OCI-LY7 (cell line): ENCODE results near the gene NSG1. TPM values are rescaled to one million over a fixed set of nuclear protein-coding genes. Genes with fewer than 3 reads are reported as not detected.

ENCODE experiments used
- BruUV-seq: library from RNA; stranded (reverse); fragments of 400-500 nt; replicated peaks from 2 replicates; lab custom pipeline; 2021; lab: Mats Ljungman, UMichigan
- CTCF ChIA-PET: fragments of 300-600 bp; sonication (Branson Sonifier 250); formaldehyde crosslinking; loops from one replicate; lab custom pipeline; 2022; ENCODE audit warnings: antibody characterized with exemption; ENCODE audit not compliant: unreplicated experiment; lab: Charles Lee
- POLR2A ChIA-PET: fragments of 300-600 bp; sonication (Branson Sonifier 250); formaldehyde crosslinking; loops from one replicate; lab custom pipeline; 2022; ENCODE audit warnings: antibody characterized with exemption; lab: Charles Lee
- DNase-seq: peaks from one replicate; pipeline ENCODE4 v3.0.0-alpha.2; 2015; ENCODE audit warnings: low spot score
- H2AFZ ChIP-seq: fragments of 200-600 bp; sonication (generic), shearing (Covaris generic); 2 replicates; pipeline ENCODE4 v1.6.1; 2014; ENCODE audit warnings: mild to moderate bottlenecking, antibody characterized with exemption, low read length, moderate library complexity
- H3K27ac ChIP-seq: fragments of 200-600 bp; sonication (generic); 2 replicates; pipeline ENCODE4 v1.5.1; 2014; ENCODE audit warnings: mixed run types, low read depth, mild to moderate bottlenecking, moderate library complexity, low read length, inconsistent platforms; ENCODE audit not compliant: poor library complexity, severe bottlenecking
- H3K36me3 ChIP-seq: fragments of 200-600 bp; sonication (generic); 2 replicates; pipeline ENCODE4 v1.6.1; 2014; ENCODE audit warnings: mild to moderate bottlenecking, antibody characterized with exemption, low read length, moderate library complexity, mixed read lengths; ENCODE audit not compliant: insufficient read depth
- H3K4me1 ChIP-seq: fragments of 200-600 bp; sonication (generic); 2 replicates; pipeline ENCODE4 v1.5.1; 2014; ENCODE audit warnings: mild to moderate bottlenecking, low read length; ENCODE audit not compliant: insufficient read depth, poor library complexity, severe bottlenecking
- H3K4me2 ChIP-seq: fragments of 200-600 bp; sonication (generic); 2 replicates; pipeline ENCODE4 v1.6.1; 2014; ENCODE audit warnings: mild to moderate bottlenecking, low read length
- H3K4me3 ChIP-seq: fragments of 200-600 bp; sonication (generic); 2 replicates; pipeline ENCODE4 v1.5.1; 2014; ENCODE audit warnings: mild to moderate bottlenecking, low read depth, low read length; ENCODE audit not compliant: poor library complexity, severe bottlenecking
- H3K79me2 ChIP-seq: fragments of 200-600 bp; sonication (generic); 2 replicates; pipeline ENCODE4 v1.6.1; 2016; ENCODE audit warnings: low read depth, mild to moderate bottlenecking, low read length, moderate library complexity, mixed read lengths; ENCODE audit not compliant: insufficient read depth
- H3K9me2 ChIP-seq: fragments of 200-600 bp; sonication (generic); 2 replicates; pipeline ENCODE4 v1.6.1; 2016; ENCODE audit warnings: mild to moderate bottlenecking, low read length, mixed read lengths; ENCODE audit not compliant: insufficient read depth
- H3K9me3 ChIP-seq: fragments of 200-600 bp; sonication (generic); 2 replicates; pipeline ENCODE4 v1.6.1; 2014; ENCODE audit warnings: mild to moderate bottlenecking, mixed run types, low read length, mixed read lengths
- H4K20me1 ChIP-seq: fragments of 200-600 bp; sonication (generic); 2 replicates; pipeline ENCODE4 v1.6.1; 2014; ENCODE audit warnings: mild to moderate bottlenecking, antibody characterized with exemption, low read length, moderate library complexity, mixed read lengths; ENCODE audit not compliant: insufficient read depth
- EZH2phosphoT487 ChIP-seq: fragments of 200-600 bp; sonication (generic); IDR thresholded peaks from 2 replicates; pipeline ENCODE4 v1.6.1; 2018; ENCODE audit warnings: low read depth, borderline replicate concordance, mild to moderate bottlenecking, mixed run types, antibody characterized with exemption, low read length, moderate library complexity, mixed read lengths
- intact Hi-C: fragments of 100-400 bp; cut with micrococcal nuclease; formaldehyde crosslinking; loops from one replicate; pipeline ENCODE4 v1.10.0; 2022; ENCODE audit not compliant: unreplicated experiment
- total RNA-seq, 2 experiments: library from RNA; depleted of rRNA in 1 of 2; stranded (reverse); fragments of >200 nt in 1 of 2; shearing (Covaris generic) in 1 of 2; gene quantifications; 2 replicates each; pipeline ENCODE4 v1.2.3, GENCODE V29; 2014 to 2022
- TF ChIP-seq, protein P1 (sequence below): fragments of 200-600 bp; sonication (generic); conservative IDR thresholded peaks from 2 replicates; pipeline ENCODE4 v1.5.1; 2014; ENCODE audit warnings: mild to moderate bottlenecking, antibody characterized with exemption, low read length, moderate library complexity, mixed read lengths

The NSG1 gene
- total RNA-seq, 2 experiments from 2014 or later = 35.5 to 38.8 TPM

DNA sequence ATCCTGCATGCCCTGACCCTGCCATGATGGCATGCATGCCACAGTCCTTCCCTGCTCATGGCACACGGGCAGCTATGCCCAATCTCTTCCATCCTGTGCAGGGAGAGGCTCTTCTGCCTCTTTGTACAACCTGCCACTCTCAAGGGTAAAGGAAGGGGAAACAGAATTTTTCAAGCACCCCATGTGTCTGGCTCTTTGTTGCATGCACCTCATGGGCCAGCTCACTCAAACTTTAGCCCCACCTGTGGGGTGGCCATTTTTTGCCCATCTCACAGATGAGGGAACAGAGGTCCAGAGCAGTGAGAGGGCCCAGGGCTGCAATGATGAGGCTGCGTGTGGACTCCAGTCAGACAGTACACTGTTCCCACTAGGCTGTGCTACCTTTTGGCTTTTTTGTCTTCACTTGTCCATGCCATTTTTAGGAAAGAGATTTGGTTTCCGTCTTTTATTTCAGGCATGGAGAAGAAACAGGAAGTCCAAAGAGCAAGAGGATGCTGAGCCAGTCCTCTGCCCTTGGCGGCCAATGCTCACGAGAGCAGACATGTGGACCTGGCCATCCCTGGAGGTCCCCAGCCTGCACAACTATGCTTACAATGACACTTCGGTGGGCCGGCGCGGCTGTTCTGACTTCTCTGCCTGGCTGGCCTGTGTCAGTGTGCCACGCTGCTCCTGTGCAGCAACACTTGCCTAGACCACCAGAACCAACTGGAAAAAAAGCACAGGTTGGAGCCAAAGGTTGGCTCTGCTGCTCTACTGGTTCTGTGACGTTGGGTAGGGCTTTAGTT is 45.6 kb downstream of the NSG1 start:
- Histone ChIP-seq H4K20me1 (0 out of 2 replicates have a peak, but pooled peaks cover 4% of the 10 kb centered on the region), H3K27ac (no peak overlapping the region), H3K4me2 (no peak overlapping the region), H3K9me2 (no peaks in the 10 kb centered on the region), H3K36me3 (peaks cover 30% of the 10 kb centered on the region), H3K4me1 (peaks cover 25% of the 10 kb centered on the region), H2AFZ (no peak overlapping the region), H3K79me2 (no peaks in the 10 kb centered on the region), H3K9me3 (no peaks in the 10 kb centered on the region), H3K4me3 (no peak overlapping the region)
- no TSS peak for BruUV-seq
- intact Hi-C loops = no loop called here
- TF ChIP-seq EZH2phosphoT487 = no peak
- TF ChIP-seq, protein P1, sequence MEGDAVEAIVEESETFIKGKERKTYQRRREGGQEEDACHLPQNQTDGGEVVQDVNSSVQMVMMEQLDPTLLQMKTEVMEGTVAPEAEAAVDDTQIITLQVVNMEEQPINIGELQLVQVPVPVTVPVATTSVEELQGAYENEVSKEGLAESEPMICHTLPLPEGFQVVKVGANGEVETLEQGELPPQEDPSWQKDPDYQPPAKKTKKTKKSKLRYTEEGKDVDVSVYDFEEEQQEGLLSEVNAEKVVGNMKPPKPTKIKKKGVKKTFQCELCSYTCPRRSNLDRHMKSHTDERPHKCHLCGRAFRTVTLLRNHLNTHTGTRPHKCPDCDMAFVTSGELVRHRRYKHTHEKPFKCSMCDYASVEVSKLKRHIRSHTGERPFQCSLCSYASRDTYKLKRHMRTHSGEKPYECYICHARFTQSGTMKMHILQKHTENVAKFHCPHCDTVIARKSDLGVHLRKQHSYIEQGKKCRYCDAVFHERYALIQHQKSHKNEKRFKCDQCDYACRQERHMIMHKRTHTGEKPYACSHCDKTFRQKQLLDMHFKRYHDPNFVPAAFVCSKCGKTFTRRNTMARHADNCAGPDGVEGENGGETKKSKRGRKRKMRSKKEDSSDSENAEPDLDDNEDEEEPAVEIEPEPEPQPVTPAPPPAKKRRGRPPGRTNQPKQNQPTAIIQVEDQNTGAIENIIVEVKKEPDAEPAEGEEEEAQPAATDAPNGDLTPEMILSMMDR = no peak
- POLR2A ChIA-PET = no interaction called here
- CTCF ChIA-PET = interaction anchor here (0.8 kb wide), 2 partner anchors 173 to 181 kb away, joined by 3 to 4 read pairs; no protein-coding TSS in a partner anchor
- no peak for DNase-seq

DNA sequence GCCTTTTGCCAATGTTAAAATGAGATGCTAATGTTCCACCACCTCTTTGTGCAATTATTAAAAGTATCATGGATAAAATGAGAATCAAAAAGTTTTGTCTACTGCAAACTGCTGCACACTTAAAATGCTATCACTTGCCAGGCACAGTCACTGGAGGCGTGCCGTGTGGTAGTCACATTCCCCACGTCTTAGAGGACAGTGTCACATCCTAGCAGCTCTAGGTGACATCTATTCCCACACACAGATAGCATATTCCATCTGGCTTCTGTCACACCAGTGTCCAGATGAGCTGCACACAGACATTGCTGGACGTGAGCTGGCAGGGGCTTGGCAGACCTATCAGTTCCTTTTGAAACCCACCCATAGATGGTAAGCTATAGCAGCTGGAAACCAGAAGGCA is 47.0 kb downstream of the NSG1 start:
- Histone ChIP-seq H3K4me2 (no peak overlapping the region), H3K9me2 (no peaks in the 10 kb centered on the region), H3K79me2 (no peaks in the 10 kb centered on the region), H2AFZ (no peak overlapping the region), H3K4me1 (peaks cover 36% of the 10 kb centered on the region), H3K36me3 (peaks cover 35% of the 10 kb centered on the region), H3K4me3 (no peak overlapping the region), H3K27ac (no peak overlapping the region), H4K20me1 (0 out of 2 replicates have a peak, but pooled peaks cover 4% of the 10 kb centered on the region), H3K9me3 (no peaks in the 10 kb centered on the region)
- DNase-seq = no peak
- TF ChIP-seq, protein P1 = no peak
- no peak for TF ChIP-seq EZH2phosphoT487
- intact Hi-C loops = no loop called here
- BruUV-seq = no TSS peak
- ChIA-PET CTCF (no interaction called here), POLR2A (interaction anchor here (0.6 to 0.8 kb wide), 2 partner anchors 10 to 38 kb away, joined by 3 to 6 read pairs; no protein-coding TSS in a partner anchor)
